ENCODE measurements around the gene NUAK2. TPM values are rescaled to one million over a fixed set of nuclear protein-coding genes. Genes with fewer than 3 reads are reported as not detected.
"Not testable (repeated sequence)": the region's sequence is repeated elsewhere in the genome, so short reads cannot be mapped to it uniquely, and the experiment has no call there.

Gene NUAK2
- total RNA-seq, 1 donor from 2014 or later: 28.3 TPM

DNA sequence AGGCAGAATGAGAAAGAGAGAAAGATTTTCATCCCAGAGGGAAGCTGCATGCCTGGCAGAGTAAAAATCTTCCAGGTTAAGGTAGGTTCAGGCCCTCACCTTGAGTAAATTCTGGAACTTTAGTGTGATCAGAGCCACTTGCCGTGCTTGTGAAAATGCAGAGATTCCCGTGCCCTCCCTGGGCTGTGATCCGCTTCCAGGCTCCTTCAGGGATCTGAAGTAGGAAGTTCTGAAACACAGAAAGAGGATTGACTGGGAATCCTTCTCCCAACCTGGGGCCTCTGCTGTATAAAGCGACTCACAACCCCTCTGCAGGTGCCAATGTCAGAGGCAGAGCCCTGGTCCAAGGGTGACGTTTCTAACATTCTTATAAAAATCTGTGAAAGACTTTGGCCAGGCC lies 26.6 kb downstream of the NUAK2 start:
- ATAC-seq: no peak

DNA sequence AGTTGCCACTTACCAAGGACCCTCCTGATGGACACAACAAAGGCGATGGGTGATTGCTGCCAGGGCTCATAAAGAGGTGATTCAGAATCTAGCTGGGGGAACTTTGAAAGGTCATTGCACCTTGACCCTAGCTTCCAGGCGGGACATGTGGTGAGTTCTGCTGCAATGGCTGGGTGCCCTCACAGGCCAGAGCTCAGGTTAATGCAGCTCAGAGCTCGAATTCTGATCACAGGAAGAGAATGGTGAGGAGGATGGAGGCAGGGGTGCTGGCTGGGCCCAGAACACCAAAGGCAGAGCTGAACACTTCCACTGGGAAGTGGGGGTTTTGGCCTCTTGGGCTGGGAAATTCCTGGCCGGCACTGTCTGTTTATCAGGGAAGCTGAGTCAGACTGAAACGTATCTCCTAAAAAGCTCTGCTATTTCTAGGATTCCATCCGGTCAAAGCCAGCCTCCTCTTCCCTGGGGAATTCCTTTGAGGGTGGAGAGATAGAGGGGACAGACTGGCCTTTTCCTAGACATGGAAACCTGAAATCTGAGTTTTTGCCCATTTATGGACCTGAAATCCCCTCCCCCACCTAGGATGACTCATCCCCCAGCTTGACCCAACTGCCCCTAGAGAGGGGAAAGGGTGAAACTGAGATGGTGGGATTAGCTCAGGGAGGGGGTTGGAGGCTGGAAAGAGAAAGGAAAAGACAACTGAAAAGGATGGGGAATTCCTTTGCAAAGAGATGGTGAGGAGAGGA lies 27.2 kb downstream of the NUAK2 start:
- ATAC-seq: no peak

DNA sequence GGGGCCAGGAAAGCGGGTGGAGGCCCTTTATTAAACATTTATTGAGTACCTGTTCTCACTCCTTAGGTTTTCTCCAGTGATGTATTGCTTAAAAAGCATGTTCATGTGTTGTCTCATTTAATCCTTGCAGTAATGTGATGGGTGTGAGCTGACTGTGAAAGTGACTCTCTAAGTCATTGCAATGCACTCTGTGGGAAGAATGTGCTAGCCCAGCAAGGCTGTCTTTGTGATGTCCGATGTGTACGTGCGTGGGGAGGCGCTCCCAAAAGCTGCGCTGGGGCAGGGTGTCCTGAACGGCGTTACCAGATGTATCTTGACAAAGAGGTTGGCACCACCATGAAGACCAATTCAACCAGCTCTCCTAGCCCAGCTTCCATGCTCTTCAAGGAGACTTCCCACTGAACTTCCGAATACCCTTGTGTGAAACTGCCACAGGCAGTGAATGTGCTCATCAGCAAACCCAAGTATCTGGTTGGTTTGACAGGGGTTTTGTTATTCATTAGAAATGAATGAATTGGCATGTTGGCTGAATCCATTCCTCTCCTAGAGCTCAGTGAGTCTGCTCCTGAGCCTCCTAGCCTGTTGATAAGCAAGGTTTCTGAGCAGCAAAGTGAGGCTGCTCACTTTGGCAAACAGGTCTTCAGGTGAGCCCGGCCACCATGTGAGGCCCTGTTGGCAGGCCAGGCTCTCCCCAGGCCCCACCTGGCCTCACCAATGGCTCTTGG lies 28.0 kb downstream of the NUAK2 start:
- ATAC-seq: peak; percentile 53

DNA sequence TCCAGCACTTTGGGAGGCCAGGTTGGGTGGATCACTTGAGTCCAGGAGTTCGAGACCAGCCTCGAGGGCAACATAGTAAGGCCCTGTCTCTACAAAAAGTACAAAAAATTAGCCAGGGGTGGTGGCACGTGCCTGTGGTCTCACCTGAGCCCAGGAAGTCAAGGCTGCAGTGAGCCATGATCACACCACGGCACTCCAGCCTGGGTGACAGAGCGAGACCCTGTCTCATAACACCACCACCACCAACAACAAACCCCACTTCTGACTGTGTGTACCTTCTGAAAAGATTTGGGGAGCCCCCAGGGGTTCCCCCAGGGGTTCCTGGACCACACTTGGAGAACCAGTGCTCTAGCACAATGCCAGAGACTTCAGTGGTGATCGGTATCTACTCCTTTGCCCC lies 29.9 kb downstream of the NUAK2 start:
- no peak for ATAC-seq

DNA sequence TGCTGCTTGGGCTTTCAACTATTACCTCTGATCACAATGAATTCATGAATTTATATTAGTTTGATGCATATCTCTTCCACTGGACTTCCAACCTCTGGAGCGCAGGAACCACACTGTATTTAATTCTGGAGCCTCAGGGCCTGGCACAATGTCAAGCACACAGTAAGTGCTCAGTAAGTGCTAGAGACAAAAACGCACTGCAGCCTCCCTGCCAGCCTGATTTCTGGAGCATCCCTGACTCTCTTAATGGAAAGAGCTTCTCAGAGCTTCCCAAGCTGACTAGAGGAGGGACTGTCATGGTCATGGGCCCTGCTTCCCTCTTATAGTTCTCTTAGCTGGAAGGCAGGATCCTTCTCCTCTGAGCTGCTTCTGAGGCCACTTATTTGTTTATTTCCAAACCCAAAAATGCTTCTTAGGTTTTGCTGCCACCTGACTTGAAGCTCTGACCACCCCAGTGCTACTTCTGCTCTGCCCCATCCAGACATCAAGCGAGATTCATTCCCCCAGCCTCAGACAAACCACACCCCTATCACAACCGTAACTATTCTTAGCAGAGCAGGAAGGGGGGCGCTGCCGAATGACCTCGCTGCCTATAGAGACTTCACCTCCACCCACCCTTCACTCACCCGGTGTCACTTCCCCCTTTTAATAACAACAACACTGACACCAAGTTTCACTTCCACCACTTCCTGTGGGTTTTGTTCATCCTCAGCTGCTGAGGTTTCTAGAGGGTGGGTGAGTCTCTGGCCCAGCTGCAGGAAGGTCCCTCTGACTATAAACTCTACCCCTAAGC lies 33.6 kb downstream of the NUAK2 start:
- ATAC-seq: peak; percentile 5

DNA sequence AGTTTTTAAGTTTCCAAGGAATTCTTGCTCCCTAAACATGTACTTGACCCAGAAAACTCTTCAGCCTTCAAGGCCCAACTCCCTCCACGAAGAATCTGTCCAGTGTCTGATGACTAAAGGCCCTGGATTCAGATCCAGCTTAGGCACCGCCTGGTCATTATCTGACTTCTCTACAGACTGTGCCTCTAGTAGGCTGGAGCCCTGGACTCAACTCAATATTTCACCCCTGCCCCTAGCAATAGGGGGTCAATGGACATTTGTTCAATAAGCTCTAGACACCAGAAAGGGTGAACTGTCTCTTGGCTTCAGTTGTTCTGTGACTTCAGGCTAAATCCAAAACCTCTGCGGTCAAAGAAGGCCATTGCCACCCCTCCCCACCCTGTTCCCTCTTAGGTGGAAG lies 34.5 kb downstream of the NUAK2 start:
- no peak for ATAC-seq

DNA sequence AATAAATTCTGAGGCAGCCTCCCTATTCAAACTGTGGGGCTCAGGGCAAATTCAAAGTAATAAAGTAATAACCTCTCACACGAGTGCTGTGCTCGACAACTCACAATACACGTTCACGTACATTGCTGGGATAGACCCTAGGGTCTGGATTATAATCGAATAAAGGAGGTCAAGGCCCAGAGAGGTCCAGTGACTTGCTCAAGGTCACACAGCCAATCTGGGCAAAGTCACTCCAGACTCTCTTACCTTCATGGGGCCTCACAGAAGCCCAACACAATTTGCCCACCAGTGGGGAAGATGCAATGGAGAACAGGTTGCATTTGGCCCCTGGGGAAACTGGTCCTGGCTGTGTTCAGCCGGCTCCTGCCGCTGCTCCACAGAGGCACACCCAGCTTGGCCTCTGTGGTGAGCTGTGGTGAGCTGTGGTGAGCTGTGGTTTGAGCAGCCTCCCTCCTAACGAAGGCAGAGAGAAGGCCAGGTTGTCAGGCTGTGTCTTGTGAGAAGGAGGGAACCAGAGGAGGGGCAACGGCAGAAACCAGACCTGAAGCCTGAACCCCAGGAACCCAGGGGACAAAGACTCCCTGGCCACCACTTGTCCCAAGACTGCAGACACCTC lies 35.1 kb downstream of the NUAK2 start:
- ATAC-seq: no peak

DNA sequence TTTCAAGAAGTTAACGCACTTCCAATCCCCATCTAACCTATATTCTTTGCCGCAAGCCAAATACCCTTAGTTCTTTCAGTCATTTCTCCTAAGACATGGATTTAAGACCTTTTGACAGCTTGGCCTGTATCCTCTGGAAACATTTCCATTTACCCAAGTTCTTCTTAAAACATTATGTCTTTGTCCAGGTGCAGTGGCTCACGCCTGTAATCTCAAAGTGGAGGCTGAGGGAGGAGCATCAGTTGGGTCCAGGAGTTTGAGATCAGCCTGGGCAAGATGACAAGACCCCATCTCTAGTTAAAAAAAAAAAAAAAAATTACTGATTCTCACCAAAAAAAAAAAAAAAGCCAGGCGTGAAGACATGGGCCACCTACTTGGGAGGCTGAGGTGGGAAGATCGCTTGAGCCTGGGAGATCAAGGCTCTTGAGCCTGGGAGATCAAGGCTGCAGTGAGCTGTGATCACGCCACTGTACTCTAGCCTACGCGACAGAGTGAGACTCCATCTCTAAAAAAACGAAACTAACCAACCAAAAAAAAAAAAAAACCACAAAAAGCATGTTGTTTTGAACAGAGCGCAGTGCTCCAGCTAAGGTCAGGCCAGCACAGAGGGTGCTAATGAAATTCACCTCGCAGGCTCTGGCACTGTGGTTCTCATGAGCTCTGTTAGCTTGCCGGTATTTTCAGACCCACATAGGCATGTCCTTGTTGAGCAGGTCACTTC lies 36.0 kb downstream of the NUAK2 start:
- no peak for ATAC-seq

DNA sequence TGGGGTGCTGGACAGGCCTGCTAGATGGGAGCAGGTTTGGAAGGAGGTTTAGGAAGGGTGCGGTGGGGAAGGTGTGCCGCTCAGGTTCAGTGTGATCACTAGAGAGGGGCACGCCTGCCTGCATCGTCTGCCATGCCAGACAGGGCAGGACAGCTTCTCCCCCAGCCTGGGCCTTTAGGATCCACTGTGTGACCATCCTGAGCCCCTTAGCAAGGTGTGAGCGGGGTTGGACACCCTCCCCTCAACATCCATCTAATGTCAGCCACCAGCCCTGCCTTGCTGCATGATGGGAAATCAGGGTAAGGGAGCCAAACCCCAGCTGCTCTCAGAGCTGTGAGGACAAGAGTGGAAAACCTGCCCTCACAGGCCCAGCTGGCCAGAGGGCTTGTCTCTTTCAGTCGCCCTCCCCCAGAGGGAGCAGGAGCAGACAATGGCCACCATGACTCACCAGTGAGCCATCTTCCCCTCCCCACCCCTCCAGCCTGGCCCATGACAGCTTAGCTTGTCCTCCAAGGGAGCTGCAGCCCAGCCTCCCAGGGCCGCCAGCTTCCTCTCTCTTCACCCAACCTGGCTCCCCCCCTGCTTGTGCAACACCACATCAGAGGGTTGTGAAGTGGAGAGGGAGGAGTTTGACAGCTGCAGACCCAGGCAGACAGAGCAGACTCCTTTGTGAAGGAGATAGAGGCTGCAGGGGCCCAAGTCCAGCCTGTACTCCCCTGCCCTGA lies 37.0 kb downstream of the NUAK2 start:
- ATAC-seq: peak; percentile 92

DNA sequence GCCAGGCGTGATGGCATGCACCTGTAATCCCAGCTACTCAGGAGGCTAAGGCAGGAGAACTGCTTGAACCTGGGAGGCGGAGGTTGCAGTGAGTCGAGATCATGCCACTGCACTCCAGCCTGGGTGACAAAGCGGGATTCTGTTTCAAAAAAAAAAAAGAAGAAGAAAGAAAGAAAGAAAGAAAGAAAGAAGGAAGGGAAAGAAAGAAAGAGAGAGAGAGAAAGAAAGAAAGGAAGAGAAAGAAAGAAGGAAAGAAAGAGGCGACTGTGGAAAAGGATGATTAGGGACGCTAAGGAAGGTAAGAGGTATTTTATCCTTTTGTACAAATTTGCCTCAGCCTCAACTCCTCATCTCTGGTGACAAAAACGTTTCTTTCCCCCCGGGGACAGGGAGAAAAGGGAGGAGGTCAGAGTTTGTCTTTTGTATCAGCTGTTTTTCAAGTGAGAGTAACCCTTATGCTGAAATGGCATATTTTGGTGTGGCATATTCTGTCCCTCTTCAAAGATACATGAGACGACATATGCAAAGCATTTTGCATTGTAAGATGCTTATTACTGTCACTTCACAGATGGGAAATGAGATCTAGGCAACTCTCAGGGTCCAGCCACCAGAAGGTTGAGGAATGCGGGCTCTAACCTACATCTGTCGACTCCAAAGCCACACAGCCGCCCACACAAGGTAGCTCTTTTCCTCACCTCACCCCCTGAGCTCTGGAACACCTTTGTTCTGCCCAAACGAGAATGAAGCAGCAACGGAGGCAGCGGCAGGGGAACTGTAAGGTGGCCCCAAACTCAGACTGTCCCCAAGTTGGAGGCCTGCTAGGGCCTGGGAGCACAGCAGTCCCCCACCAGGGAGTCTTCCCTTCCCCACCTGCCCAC lies 38.0 kb downstream of the NUAK2 start:
- no peak for ATAC-seq

DNA sequence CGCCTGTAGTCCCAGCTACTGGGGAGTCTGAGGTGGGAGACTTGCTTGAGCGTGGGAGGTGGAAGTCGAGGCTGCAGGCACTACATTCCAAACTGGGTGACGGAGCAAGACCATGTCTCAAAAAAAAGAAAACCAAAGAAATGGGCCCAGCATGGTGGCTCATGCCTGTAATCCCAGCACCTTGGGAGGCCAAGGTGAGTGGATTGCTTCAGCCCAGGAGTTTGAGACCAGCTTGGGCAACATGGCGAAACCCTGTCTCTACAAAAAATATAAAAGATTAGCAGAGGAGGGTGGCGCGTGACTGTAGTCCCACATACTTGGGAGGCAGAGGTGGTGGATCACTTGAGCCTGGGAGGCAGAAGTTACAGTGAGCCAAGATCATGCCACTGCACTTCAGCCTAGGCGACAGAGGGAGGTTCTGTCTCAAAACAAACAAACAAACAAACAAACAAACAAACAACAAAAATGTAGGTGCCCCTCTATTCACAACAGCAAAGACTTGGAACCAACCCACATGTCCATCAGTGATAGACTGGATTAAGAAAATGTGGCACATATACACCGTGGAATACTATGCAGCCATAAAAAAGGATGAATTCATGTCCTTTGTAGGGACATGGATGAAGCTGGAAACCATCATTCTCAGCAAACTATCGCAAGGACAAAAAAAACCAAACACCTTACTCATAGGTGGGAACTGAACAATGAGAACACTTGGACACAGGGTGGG lies 40.7 kb downstream of the NUAK2 start:
- ATAC-seq: not testable (repeated sequence)

DNA sequence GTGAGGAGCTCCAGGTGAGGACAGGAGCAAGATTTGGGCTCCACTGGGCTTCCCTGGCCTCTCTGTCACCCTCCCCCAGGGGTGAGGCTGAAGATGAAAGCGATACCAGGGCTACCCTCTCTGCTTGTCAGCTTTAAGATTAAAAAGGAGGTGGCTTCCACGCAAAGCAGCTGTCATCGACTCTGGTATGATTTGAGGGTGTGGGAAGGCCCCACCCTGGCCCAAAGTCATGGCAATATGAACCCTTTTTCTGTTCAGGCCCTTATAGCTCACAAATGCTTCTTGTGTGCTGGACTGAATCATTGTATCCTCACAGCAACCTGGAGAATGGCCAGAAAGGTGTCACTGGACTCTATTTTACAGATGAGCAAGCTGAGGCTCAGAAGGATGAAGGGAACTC lies 41.6 kb downstream of the NUAK2 start:
- peak; percentile 51 for ATAC-seq

DNA sequence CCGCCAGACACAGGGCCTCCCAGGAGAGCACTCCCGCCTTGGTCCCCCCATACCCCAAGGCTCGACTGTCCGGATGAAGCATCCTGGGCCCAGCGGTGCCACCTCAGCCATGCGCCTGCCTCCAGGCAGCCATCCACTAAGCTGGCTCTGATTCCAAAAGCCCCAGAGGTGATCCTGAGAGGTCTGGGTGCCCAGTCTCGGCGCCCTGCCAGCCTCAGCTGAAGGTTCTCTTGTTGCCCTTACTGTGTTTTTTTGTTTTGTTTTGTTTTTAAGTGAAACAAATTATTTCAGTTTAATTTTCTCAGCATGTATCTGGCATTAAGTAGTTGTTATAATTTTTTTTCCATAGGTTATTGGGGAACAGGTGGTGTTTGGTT lies 44.9 kb downstream of the NUAK2 start:
- ATAC-seq: no peak

DNA sequence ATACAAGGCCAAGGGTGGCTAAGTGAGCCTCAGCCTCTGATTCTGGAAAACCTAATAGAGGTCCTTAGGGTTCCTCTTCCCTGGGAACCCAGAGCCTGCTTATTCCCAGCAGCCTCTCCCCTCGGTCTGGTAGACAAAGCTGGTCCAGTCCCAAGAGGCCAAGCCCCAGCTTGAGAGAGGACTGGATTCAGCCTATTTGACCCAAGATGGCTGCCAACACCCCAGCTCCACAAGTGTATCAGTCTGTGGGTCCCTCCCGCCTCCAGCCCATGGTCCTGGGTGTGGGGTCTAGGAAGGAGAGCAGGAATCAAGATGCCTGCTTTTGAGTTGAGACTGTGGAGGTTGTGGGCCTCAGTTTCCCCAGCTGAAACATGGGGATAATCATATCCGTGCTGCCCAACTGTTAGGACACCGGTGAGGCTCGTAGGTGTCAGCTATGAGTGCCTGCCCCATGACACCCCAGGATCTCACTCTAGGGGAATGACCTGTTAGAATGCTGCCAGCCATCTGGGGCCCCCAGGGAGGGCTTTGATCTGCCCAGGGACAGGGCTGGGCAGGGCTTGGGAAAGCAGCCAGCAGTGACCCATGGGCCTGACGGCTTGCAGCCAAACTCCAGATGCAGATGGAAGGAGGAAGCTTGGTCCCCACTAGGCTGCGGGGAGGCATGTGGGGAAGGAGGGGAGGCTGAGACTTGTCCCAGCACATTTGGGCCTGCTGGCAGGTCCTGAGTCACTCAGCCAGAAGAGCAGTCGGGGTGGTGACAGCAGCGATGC lies 45.4 kb downstream of the NUAK2 start:
- peak; percentile 39 for ATAC-seq

DNA sequence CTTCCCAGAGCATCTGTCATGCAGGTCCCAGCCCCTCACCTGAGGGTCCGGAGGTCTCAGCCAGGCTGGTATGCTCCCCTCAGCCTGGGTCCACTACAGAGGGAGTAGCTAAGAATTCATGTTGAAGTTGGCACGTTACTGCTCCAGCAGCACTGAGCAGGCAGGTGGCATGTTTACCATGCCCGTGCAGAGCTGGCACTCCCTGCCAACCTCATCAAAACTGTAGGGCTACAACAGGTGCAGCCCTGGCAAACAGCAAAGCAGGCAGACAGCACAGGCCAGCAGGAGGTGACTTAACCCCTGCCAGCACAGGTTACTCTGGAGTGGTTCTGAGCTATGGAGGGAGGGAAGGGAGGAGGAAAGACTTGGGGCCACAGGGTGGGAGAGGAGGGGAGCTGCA lies 46.4 kb downstream of the NUAK2 start:
- peak; percentile 25 for ATAC-seq

DNA sequence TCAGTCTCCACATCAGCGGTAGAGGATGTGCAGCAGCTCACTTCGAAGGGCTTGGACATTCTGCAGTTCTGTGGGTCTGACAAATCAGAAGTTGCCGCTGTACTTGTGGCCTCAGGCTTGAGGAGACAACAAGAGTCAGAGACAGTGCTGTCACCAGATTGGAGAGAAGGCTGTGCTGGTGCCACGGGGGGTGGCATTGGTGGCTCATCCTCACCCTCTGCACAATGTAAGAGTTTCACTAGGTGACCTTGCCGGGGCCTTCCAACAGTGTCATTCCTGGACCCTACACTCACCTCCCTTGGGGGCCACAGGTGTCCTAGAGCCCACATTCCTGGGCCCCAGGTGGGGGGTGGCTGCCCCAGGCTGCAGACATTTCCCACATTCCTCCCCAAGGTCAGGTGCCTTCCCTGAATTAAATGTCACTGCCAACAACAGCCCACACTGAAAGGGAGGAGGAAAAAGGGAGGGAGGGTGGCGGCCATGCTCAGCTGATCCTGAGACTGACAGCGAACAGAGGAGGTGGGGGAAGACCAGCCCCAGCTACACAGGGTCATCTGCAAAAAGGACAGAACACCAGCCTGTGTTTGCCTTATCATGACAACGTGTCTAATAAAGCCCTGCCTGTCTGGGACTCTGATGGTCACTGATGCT lies 47.4 kb downstream of the NUAK2 start:
- ATAC-seq: no peak

DNA sequence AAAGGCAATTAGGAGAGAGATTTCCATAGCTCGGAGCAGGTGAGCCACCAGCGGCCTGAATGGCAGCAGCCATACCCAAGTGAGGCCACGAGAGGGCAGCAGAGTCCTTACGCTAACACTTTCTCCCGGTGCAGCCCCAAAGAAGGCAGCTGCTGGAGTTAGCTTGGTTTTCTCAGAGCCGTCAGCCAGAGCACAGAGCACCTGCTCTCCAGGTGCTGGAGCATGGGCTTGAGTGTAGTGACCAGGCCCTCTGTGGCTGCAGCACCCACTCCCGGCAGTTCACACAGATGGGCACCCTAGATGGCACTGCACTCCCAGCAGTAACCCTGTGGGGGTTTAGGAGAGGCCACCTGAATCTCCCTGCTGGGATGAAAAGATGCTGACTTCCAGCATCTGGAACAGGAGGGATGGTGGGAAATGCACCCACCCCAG lies 48.0 kb downstream of the NUAK2 start:
- ATAC-seq: peak; percentile 64

DNA sequence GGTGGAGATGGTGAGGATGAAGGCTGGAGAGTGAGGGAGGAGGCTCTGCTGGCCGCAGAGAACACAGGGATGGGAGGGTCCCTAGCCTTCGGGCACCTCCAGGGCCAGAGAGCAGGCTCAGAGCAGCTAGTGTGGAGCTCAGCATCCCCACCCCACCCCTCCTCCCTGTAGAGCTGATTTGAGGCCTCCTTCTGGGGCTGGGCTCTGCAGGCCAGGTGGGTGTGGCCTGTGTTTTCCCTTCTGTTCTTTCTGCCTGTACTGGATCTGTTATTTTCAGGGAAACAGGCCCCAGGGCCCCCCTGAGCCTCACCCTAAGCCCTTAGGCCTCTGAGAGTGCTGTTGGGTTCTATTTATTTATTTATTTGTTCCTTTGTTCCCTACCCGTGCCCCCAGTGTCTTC lies 49.0 kb downstream of the NUAK2 start:
- ATAC-seq: no peak

DNA sequence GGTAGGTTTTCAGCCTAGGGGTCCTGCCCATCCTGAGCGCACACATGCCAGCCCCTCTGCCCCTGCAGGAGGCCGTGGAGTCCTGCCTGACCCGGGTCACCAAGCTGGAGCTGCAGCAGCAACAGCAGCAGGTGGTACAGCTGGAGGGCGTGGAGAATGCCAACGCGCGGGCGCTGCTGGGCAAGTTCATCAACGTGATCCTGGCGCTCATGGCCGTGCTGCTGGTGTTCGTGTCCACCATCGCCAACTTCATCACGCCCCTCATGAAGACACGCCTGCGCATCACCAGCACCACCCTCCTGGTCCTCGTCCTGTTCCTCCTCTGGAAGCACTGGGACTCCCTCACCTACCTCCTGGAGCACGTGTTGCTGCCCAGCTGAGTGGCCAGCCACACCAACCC lies 49.8 kb downstream of the NUAK2 start:
- no peak for ATAC-seq

Measured in esophagus mucosa (tissue), 1 donor.